Measurements from ENCODE around the gene OR8U1. TPM values are rescaled to one million over a fixed set of nuclear protein-coding genes. Genes with fewer than 3 reads are reported as not detected.

The OR8U1 gene
- total RNA-seq, 1 donor from 2014 or later: not detected

DNA sequence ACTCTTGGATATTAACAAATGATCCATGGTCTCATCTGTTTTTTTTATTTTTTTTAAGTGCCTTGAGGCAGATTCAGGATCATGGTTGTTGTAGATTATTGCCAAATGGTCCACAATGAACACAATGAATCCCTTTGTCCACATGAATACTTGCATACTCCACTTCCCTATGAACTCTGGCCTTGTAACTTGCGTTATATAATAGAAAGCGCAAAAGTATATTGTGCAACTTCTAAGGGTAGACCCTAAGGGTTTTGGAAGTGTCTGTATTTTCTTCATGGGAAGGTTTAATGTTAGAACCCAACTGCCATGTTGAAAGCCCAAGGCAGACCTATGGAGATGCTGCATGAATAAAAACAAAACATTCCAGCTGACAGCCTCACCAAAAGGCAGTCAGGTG, 29.0 kb downstream of the OR8U1 start:
- Histone ChIP-seq H3K4me1 (ENCODE audit: insufficient read depth, low read length) (no peaks in the 10 kb centered on the region), H3K27me3 (ENCODE audit: insufficient read depth, low read length) (no peaks in the 10 kb centered on the region), H3K4me2 (ENCODE audit: low read length) (no peak overlapping the region), H3K79me2 (ENCODE audit: insufficient read depth, low read length) (no peaks in the 10 kb centered on the region), H2AFZ (ENCODE audit: low read depth, low read length) (no peak overlapping the region), H3K9me3 (ENCODE audit: insufficient read depth, low read depth, low read length) (peaks cover 6% of the 10 kb centered on the region), H3K27ac (ENCODE audit: low read depth, low read length) (no peak overlapping the region), H3K9ac (ENCODE audit: low read length) (no peak overlapping the region), H4K20me1 (ENCODE audit: insufficient read depth, low read length) (no peaks in the 10 kb centered on the region), H3K36me3 (ENCODE audit: insufficient read depth, low read length) (no peaks in the 10 kb centered on the region), H3K4me3 (ENCODE audit: insufficient read depth, low read depth, low read length) (no peak overlapping the region)
- Mint-ChIP-seq H3K4me1 (ENCODE audit: low read depth, unreplicated experiment) (no peaks in the 10 kb centered on the region), H3K27ac (ENCODE audit: unreplicated experiment) (no peak overlapping the region), H3K9me3 (ENCODE audit: unreplicated experiment) (no peaks in the 10 kb centered on the region), H3K36me3 (ENCODE audit: low read depth, unreplicated experiment) (no peaks in the 10 kb centered on the region), H3K27me3 (ENCODE audit: low read depth, unreplicated experiment) (no peaks in the 10 kb centered on the region), H3K4me3 (ENCODE audit: unreplicated experiment) (no peak overlapping the region)
- DNase-seq (ENCODE audit: low read depth) (no peak), FAIRE-seq (no peak)
- TF ChIP-seq, protein P1, sequence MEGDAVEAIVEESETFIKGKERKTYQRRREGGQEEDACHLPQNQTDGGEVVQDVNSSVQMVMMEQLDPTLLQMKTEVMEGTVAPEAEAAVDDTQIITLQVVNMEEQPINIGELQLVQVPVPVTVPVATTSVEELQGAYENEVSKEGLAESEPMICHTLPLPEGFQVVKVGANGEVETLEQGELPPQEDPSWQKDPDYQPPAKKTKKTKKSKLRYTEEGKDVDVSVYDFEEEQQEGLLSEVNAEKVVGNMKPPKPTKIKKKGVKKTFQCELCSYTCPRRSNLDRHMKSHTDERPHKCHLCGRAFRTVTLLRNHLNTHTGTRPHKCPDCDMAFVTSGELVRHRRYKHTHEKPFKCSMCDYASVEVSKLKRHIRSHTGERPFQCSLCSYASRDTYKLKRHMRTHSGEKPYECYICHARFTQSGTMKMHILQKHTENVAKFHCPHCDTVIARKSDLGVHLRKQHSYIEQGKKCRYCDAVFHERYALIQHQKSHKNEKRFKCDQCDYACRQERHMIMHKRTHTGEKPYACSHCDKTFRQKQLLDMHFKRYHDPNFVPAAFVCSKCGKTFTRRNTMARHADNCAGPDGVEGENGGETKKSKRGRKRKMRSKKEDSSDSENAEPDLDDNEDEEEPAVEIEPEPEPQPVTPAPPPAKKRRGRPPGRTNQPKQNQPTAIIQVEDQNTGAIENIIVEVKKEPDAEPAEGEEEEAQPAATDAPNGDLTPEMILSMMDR (IDR thresholded peaks at IDR 0.05; ENCODE audit: insufficient read depth, low read depth, low read length): no peak
- no peak for TF ChIP-seq EZH2 (IDR thresholded peaks at IDR 0.05; ENCODE audit: insufficient read depth, low read length)

DNA sequence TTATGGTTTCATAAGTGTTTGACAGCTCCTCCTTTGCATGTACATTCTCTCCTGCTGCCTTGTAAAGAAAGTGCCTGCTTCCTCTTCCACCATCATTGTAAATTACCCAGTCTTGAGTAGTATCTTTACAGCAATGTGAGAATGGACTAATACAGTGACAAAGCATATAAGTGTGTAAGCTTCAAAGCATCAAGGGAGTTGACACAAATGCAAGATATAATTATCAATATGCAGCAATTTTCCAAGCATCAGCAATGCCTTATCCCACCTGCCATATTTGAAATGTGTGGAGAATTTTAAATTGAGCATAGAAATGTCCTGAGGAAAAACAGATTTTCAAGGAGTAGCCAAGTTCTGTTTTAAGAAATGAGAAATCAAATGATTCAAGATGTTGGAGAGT, 35.4 kb downstream of the OR8U1 start:
- Histone ChIP-seq H3K27me3 (ENCODE audit: insufficient read depth, low read length) (no peaks in the 10 kb centered on the region), H2AFZ (ENCODE audit: low read depth, low read length) (no peak overlapping the region), H3K4me1 (ENCODE audit: insufficient read depth, low read length) (no peaks in the 10 kb centered on the region), H3K9ac (ENCODE audit: low read length) (no peak overlapping the region), H3K4me2 (ENCODE audit: low read length) (no peak overlapping the region), H3K4me3 (ENCODE audit: insufficient read depth, low read depth, low read length) (no peak overlapping the region), H3K27ac (ENCODE audit: low read depth, low read length) (no peak overlapping the region), H3K9me3 (ENCODE audit: insufficient read depth, low read depth, low read length) (no peaks in the 10 kb centered on the region), H4K20me1 (ENCODE audit: insufficient read depth, low read length) (no peaks in the 10 kb centered on the region), H3K79me2 (ENCODE audit: insufficient read depth, low read length) (no peaks in the 10 kb centered on the region), H3K36me3 (ENCODE audit: insufficient read depth, low read length) (no peaks in the 10 kb centered on the region)
- DNase-seq (ENCODE audit: low read depth) (no peak), FAIRE-seq (no peak)
- H3K9me3 Mint-ChIP-seq (ENCODE audit: unreplicated experiment): no peaks in the 10 kb centered on the region
- H3K4me1 Mint-ChIP-seq (ENCODE audit: low read depth, unreplicated experiment): no peaks in the 10 kb centered on the region
- H3K36me3 Mint-ChIP-seq (ENCODE audit: low read depth, unreplicated experiment): no peaks in the 10 kb centered on the region
- TF ChIP-seq, protein P1 (IDR thresholded peaks at IDR 0.05; ENCODE audit: insufficient read depth, low read depth, low read length): no peak
- no peak for TF ChIP-seq EZH2 (IDR thresholded peaks at IDR 0.05; ENCODE audit: insufficient read depth, low read length)
- no peak overlapping the region for H3K27ac Mint-ChIP-seq (ENCODE audit: unreplicated experiment)
- H3K4me3 Mint-ChIP-seq (ENCODE audit: unreplicated experiment): no peak overlapping the region
- no peaks in the 10 kb centered on the region for H3K27me3 Mint-ChIP-seq (ENCODE audit: low read depth, unreplicated experiment)

DNA sequence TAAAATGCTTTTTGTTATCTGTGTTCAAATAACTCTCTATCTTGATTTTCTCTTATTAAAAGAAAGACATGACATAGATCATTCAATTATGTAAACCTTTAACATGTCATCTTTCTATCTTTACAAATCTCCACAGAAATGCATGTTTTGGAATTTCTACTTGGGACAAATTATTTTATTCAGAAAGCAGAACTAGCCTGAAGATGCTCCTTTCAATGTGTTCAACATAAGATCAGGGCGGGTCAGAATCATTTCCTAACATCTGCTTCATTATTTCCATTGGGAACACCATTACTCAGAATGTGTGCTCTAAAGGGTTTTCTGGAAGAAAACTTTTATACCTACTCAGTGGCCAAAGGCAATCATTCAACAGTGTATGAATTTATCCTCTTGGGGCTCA, 37.0 kb downstream of the OR8U1 start, which contains the start of gene OR5AL1:
TSS of gene OR5AL1 (plus strand) at position 301 of the 400 bp plus-strand sequence.
- H3K27me3 ChIP-seq (ENCODE audit: insufficient read depth, low read length): no peaks in the 10 kb centered on the region
- no peaks in the 10 kb centered on the region for H3K36me3 Mint-ChIP-seq (ENCODE audit: low read depth, unreplicated experiment)
- no peaks in the 10 kb centered on the region for H3K4me1 Mint-ChIP-seq (ENCODE audit: low read depth, unreplicated experiment)

More for the DNA sequence above, 37.0 kb downstream of the OR8U1 start, which contains the start of gene OR5AL1:
- TF ChIP-seq, protein P1 (IDR thresholded peaks at IDR 0.05; ENCODE audit: insufficient read depth, low read depth, low read length): no peak
- Histone ChIP-seq H3K79me2 (ENCODE audit: insufficient read depth, low read length) (no peaks in the 10 kb centered on the region), H3K4me2 (ENCODE audit: low read length) (no peak within 1 kb of the TSS), H3K4me1 (ENCODE audit: insufficient read depth, low read length) (no peaks in the 10 kb centered on the region), H3K9ac (ENCODE audit: low read length) (no peak within 1 kb of the TSS), H3K36me3 (ENCODE audit: insufficient read depth, low read length) (no peaks in the 10 kb centered on the region), H4K20me1 (ENCODE audit: insufficient read depth, low read length) (no peaks in the 10 kb centered on the region), H2AFZ (ENCODE audit: low read depth, low read length) (no peak within 1 kb of the TSS), H3K27ac (ENCODE audit: low read depth, low read length) (no peak within 1 kb of the TSS), H3K9me3 (ENCODE audit: insufficient read depth, low read depth, low read length) (peaks cover 2% of the 10 kb centered on the region), H3K4me3 (ENCODE audit: insufficient read depth, low read depth, low read length) (no peak within 1 kb of the TSS)
- Mint-ChIP-seq H3K9me3 (ENCODE audit: unreplicated experiment) (no peaks in the 10 kb centered on the region), H3K4me3 (ENCODE audit: unreplicated experiment) (no peak within 1 kb of the TSS), H3K27ac (ENCODE audit: unreplicated experiment) (no peak within 1 kb of the TSS), H3K27me3 (ENCODE audit: low read depth, unreplicated experiment) (no peaks in the 10 kb centered on the region)
- FAIRE-seq (no peak), DNase-seq (ENCODE audit: low read depth) (no peak)

Other genes starting within 250 kb of the OR8U1 start
- not detected in 2 replicates for gene OR8J3, start 235.4 kb upstream of the OR8U1 start, total RNA-seq
- gene OR8K5, start 215.3 kb upstream of the OR8U1 start, total RNA-seq: not detected in 2 replicates
- not detected in 2 replicates for gene OR5J2, start 199.0 kb upstream of the OR8U1 start, total RNA-seq
- not detected in 2 replicates for gene OR5T2, start 141.4 kb upstream of the OR8U1 start, total RNA-seq
- not detected in 2 replicates for gene OR5T3, start 123.4 kb upstream of the OR8U1 start, total RNA-seq
- gene OR5T1, start 101.5 kb upstream of the OR8U1 start, total RNA-seq: not detected in 2 replicates
- not detected in 2 replicates for gene OR8H1, start 83.4 kb upstream of the OR8U1 start, total RNA-seq
- not detected in 2 replicates for gene OR8K3, start 60.5 kb upstream of the OR8U1 start, total RNA-seq
- not detected in 2 replicates for gene OR8K1, start 29.6 kb upstream of the OR8U1 start, total RNA-seq
- gene OR8J1, start 21.3 kb upstream of the OR8U1 start, total RNA-seq: not detected in 2 replicates
- gene OR5AL1, start 37.1 kb downstream of the OR8U1 start, total RNA-seq: not detected in 2 replicates
- not detected in 2 replicates for gene OR5M3, start 97.7 kb downstream of the OR8U1 start, total RNA-seq
- gene OR5M8, start 115.7 kb downstream of the OR8U1 start, total RNA-seq: not detected in 2 replicates
- not detected in 2 replicates for gene OR5M11, start 167.6 kb downstream of the OR8U1 start, total RNA-seq
- gene OR5M10, start 202.1 kb downstream of the OR8U1 start, total RNA-seq: not detected in 2 replicates
- not detected in 2 replicates for gene OR5M1, start 239.2 kb downstream of the OR8U1 start, total RNA-seq